Astrocyte (in vitro differentiated cells and primary cell): ENCODE results near the gene PRADC1. TPM values are rescaled to one million over a fixed set of nuclear protein-coding genes. Genes with fewer than 3 reads are reported as not detected.
A peak's percentile ranks its signal among the peaks of the same experiment; 100 is the strongest.

Experiments
- DNase-seq: peaks from one replicate; pipeline ENCODE4 v3.0.0-alpha.2; 2010; ENCODE audit warnings: low read depth
- FAIRE-seq: peaks from 2 replicates; lab custom pipeline; 2011; peaks lifted over from hg19 to GRCh38; lab: Jason Lieb, UNC
- H2AFZ ChIP-seq: 2 replicates; pipeline ENCODE4 v1.6.0; 2012; ENCODE audit warnings: low read depth, low read length, inconsistent platforms
- H3K27ac ChIP-seq: 2 replicates; pipeline ENCODE4 v1.5.1; 2011; ENCODE audit warnings: low read depth, low read length, inconsistent platforms
- H3K27me3 ChIP-seq: 2 replicates; pipeline ENCODE4 v1.6.0; 2011; ENCODE audit warnings: low read length, inconsistent platforms; ENCODE audit not compliant: insufficient read depth
- H3K36me3 ChIP-seq: 2 replicates; pipeline ENCODE4 v1.5.1; 2011; ENCODE audit warnings: low read length, inconsistent platforms; ENCODE audit not compliant: insufficient read depth
- H3K4me1 ChIP-seq: 2 replicates; pipeline ENCODE4 v1.5.1; 2011; ENCODE audit warnings: low read length, inconsistent platforms; ENCODE audit not compliant: insufficient read depth
- H3K4me2 ChIP-seq: 2 replicates; pipeline ENCODE4 v1.6.0; 2012; ENCODE audit warnings: low read length, inconsistent platforms
- H3K4me3 ChIP-seq: 2 replicates; pipeline ENCODE4 v1.5.1; 2011; ENCODE audit warnings: low read depth, mild to moderate bottlenecking, low read length, inconsistent platforms; ENCODE audit not compliant: insufficient read depth
- H3K79me2 ChIP-seq: 2 replicates; pipeline ENCODE4 v1.6.0; 2012; ENCODE audit warnings: mild to moderate bottlenecking, low read length, inconsistent platforms; ENCODE audit not compliant: insufficient read depth
- H3K9ac ChIP-seq: 2 replicates; pipeline ENCODE4 v1.6.0; 2012; ENCODE audit warnings: mild to moderate bottlenecking, low read length, inconsistent platforms
- H3K9me3 ChIP-seq: 2 replicates; pipeline ENCODE4 v1.5.1; 2012; ENCODE audit warnings: low read depth, mild to moderate bottlenecking, low read length, inconsistent platforms; ENCODE audit not compliant: insufficient read depth
- H4K20me1 ChIP-seq: 2 replicates; pipeline ENCODE4 v1.6.0; 2012; ENCODE audit warnings: low read length, inconsistent platforms; ENCODE audit not compliant: insufficient read depth
- H3K27ac Mint-ChIP-seq: one replicate; pipeline ENCODE4 v1.8.0; 2021; ENCODE audit warnings: mild to moderate bottlenecking, mixed read lengths; ENCODE audit not compliant: unreplicated experiment
- H3K27me3 Mint-ChIP-seq: one replicate; pipeline ENCODE4 v1.8.0; 2021; ENCODE audit warnings: low read depth, mixed read lengths; ENCODE audit not compliant: unreplicated experiment
- H3K36me3 Mint-ChIP-seq: one replicate; pipeline ENCODE4 v1.8.0; 2021; ENCODE audit warnings: low read depth, mixed read lengths; ENCODE audit not compliant: unreplicated experiment
- H3K4me1 Mint-ChIP-seq: one replicate; pipeline ENCODE4 v1.8.0; 2021; ENCODE audit warnings: low read depth, mixed read lengths; ENCODE audit not compliant: unreplicated experiment
- H3K4me3 Mint-ChIP-seq: one replicate; pipeline ENCODE4 v1.8.0; 2021; ENCODE audit warnings: mild to moderate bottlenecking, moderate library complexity, mixed read lengths; ENCODE audit not compliant: unreplicated experiment
- H3K9me3 Mint-ChIP-seq: one replicate; pipeline ENCODE4 v1.8.0; 2021; ENCODE audit warnings: mild to moderate bottlenecking, mixed read lengths; ENCODE audit not compliant: unreplicated experiment
- CTCF ChIP-seq: IDR thresholded peaks from 2 replicates; pipeline ENCODE4 v1.5.1; 2011; ENCODE audit warnings: low read depth, mild to moderate bottlenecking, inconsistent platforms, low read length, moderate library complexity; ENCODE audit not compliant: insufficient read depth
- EZH2 ChIP-seq: IDR thresholded peaks from 2 replicates; pipeline ENCODE4 v1.6.1; 2012; ENCODE audit warnings: mild to moderate bottlenecking, low read length, inconsistent platforms; ENCODE audit not compliant: insufficient read depth
- total RNA-seq: library from RNA; stranded (reverse); gene quantifications from 2 replicates; pipeline ENCODE4 v1.2.1, GENCODE V29; 2021

PRADC1 gene
- total RNA-seq, 1 donor from 2014 or later = 13.1 TPM

GRCh38 chr2:73238149-73238548 is 5.1 kb upstream of the PRADC1 start:
- Mint-ChIP-seq H3K4me1 (peaks cover 38% of the 10 kb centered on the region), H3K27ac (peak overlapping the region; percentile 48), H3K4me3 (peak overlapping the region; percentile 58)

GRCh38 chr2:73237168-73237567 is 4.1 kb upstream of the PRADC1 start:
- Mint-ChIP-seq H3K4me3 (peak overlapping the region; percentile 68), H3K27ac (no peak overlapping the region), H3K27me3 (no peaks in the 10 kb centered on the region), H3K36me3 (no peaks in the 10 kb centered on the region), H3K9me3 (no peaks in the 10 kb centered on the region), H3K4me1 (peaks cover 38% of the 10 kb centered on the region)
- DNase-seq = no peak
- H3K27me3 ChIP-seq = no peaks in the 10 kb centered on the region
- H3K36me3 ChIP-seq = peaks cover 28% of the 10 kb centered on the region
- no peak overlapping the region for H3K4me3 ChIP-seq
- no peaks in the 10 kb centered on the region for H3K9me3 ChIP-seq
- H2AFZ ChIP-seq = no peak overlapping the region
- no peak overlapping the region for H3K27ac ChIP-seq
- no peak for TF ChIP-seq EZH2
- no peak for TF ChIP-seq CTCF
- H3K4me2 ChIP-seq = peak overlapping the region; percentile 12
- peaks cover 34% of the 10 kb centered on the region for H3K4me1 ChIP-seq
- H4K20me1 ChIP-seq = peaks cover 71% of the 10 kb centered on the region
- no peak for FAIRE-seq
- peaks cover 86% of the 10 kb centered on the region for H3K79me2 ChIP-seq
- H3K9ac ChIP-seq = no peak overlapping the region

More at GRCh38 chr2:73238149-73238548, 5.1 kb upstream of the PRADC1 start:
- no peaks in the 10 kb centered on the region for H3K36me3 Mint-ChIP-seq
- H2AFZ ChIP-seq = no peak overlapping the region
- H3K4me1 ChIP-seq = peaks cover 28% of the 10 kb centered on the region
- H3K36me3 ChIP-seq = peaks cover 36% of the 10 kb centered on the region
- no peaks in the 10 kb centered on the region for H3K9me3 Mint-ChIP-seq
- H3K27me3 Mint-ChIP-seq = no peaks in the 10 kb centered on the region
- H3K4me3 ChIP-seq = no peak overlapping the region
- no peak overlapping the region for H3K27ac ChIP-seq
- H3K4me2 ChIP-seq = no peak overlapping the region
- peaks cover 81% of the 10 kb centered on the region for H4K20me1 ChIP-seq
- H3K27me3 ChIP-seq = no peaks in the 10 kb centered on the region
- H3K9ac ChIP-seq = no peak overlapping the region
- TF ChIP-seq EZH2 = no peak
- TF ChIP-seq CTCF = no peak
- FAIRE-seq (no peak), DNase-seq (no peak)
- peaks cover 88% of the 10 kb centered on the region for H3K79me2 ChIP-seq
- H3K9me3 ChIP-seq = no peaks in the 10 kb centered on the region

GRCh38 chr2:73235315-73236028 is 2.4 kb upstream of the PRADC1 start:
- H3K4me1 Mint-ChIP-seq = peaks cover 38% of the 10 kb centered on the region
- peak overlapping the region; percentile 96 for H3K4me3 ChIP-seq
- H3K9ac ChIP-seq = peak overlapping the region; percentile 95
- peaks cover 17% of the 10 kb centered on the region for H3K36me3 ChIP-seq
- H3K36me3 Mint-ChIP-seq = no peaks in the 10 kb centered on the region
- no peaks in the 10 kb centered on the region for H3K27me3 Mint-ChIP-seq
- H3K4me3 Mint-ChIP-seq = peak overlapping the region; percentile 98
- DNase-seq = no peak
- FAIRE-seq = no peak
- peaks cover 34% of the 10 kb centered on the region for H3K4me1 ChIP-seq
- H3K4me2 ChIP-seq = peak overlapping the region; percentile 100
- peaks cover 70% of the 10 kb centered on the region for H3K79me2 ChIP-seq
- no peaks in the 10 kb centered on the region for H3K27me3 ChIP-seq
- no peaks in the 10 kb centered on the region for H3K9me3 Mint-ChIP-seq
- no peaks in the 10 kb centered on the region for H3K9me3 ChIP-seq
- no peak overlapping the region for H2AFZ ChIP-seq
- H3K27ac Mint-ChIP-seq = peak overlapping the region; percentile 96
- TF ChIP-seq CTCF (no peak), EZH2 (no peak)
- H4K20me1 ChIP-seq = peaks cover 60% of the 10 kb centered on the region
- H3K27ac ChIP-seq = no peak overlapping the region
